Measurements from ENCODE around the gene SULT2B1.
"Not testable (repeated sequence)": the region's sequence is repeated elsewhere in the genome, so short reads cannot be mapped to it uniquely, and the experiment has no call there.

Gene SULT2B1

DNA sequence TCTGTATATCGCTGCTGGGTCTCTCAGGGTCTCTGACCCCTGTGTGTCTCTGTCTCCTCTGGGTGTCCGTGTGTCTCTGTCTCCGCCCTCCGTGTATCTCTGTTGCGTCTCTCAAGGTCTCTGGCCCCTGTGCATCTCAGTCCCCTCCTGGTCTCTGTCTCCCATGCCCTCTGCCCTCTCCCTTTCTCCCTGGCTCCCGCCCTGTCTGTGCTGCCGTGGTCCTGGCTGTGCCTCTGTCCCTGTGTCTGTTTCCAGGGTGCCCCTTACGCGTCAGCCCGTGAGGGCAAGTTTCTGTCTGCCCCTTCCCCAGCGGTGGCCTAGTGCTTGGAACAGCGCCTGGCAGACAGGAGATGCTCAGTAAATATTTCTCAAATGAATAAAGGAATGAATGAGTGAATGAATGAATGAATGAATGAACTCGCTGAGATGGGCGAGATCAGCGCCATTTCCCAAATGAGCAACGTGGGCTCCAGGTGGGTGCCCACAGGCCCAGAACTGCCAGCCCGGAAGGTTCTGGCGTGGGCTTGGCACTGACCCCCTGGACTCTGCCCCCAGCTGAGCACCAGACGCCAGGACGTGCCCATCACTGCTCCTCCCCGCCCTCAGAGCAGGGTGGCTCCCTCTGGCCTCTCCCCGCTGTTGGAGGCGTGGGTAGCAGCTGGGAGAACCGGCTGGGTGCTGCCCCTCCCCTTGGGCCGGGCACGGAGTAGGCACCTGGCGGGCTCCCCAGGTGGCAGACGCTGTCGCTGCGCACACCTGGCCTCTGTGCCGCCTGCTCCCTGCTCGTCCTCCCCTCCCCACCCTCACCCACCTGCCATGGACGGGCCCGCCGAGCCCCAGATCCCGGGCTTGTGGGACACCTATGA, at the start of gene SULT2B1:
Gene SULT2B1 (plus strand): TSS at position 736 of the 866 bp plus-strand sequence. CDS start 81 bp downstream, at position 817.
- DNase-seq (ENCODE audit: low read depth, low spot score) = no peak

DNA sequence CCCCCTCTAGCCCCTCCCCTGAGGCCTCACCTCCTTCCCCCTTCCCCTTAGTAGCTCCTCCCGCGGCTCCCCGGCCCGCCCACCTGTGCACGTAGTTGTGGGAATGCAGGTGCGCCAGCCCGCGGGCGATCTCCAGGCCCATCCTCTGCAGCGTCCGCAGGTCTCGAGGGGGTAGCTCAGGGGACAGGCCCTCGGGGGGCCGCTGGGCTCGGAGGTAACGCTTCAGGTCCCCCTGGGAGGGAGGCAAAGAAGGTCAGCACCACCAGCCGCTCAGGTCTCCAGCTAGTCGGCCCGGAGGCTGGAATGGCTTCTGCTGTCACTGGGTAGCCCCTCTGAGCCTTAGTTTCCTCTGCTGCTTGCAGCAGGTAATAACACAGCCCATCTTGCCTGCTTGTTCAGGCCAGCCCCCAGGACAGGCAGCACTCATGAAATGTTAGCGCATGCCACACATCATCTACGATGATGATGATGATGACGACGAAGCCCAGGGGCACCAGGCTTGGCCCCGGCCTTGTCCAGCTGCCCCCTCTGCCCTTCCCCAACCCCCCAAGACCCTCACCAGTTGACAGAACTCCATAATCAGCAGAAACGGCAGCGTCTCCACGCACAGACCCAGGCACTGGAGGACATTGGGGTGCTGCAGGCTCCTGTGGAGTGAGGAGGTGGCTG, 49.5 kb upstream of the SULT2B1 start:
- DNase-seq (ENCODE audit: low read depth, low spot score) = no peak

DNA sequence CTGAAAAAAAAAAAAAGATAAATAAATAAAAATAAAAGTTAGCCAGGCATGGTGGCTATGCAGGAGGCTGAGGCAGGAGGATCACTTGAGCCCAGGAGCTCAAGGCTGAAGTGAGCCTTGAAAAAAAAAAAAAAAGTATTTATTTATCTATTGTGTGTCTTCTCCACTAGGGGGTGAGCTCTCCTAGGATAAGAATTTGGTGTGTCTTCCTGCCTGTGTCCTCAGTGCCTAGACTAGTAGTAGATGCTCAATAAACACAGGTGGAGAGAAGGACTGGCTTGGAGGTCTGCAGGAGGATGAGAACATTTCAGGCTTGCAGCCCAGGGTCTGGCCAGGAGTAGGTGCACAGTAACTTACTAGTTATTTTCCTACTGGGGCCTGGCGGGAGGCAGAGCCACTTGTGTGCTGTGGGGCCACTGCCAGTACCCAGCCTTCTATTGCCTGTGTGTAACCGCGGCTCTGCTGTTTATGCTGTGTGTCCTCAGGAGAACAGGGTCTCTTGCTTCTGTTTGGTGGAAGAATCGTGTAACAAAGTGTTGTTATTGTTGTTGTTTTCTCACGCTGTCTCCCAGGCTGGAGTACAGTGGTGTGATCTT, 45.7 kb upstream of the SULT2B1 start:
- DNase-seq (ENCODE audit: low read depth, low spot score) = no peak

DNA sequence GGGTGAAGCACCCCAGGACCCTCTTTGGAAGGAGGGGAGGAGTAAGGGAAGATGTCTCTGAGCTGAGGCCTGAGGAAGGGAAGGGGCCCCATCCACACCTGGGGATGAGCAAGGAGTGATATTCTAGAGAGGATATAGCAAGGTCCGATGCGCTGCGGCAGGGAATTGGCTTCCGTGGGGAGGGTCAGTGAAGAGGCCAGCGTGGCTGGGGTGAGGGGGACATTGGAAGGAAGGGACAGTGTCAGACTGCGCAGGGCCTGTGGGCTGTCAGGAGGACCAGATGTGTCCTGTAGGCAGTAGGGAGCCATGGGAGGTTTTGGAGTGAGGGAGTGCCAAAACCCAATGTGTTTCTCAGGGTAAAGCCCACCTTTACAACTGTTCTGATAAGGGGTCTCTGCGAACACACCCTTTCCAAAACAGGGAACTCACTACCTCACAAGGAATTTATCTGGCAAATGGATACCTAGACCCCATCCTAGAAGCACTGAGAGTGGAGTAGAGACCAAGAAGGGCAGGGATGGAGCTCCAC, 44.0 kb upstream of the SULT2B1 start:
- DNase-seq (ENCODE audit: low read depth, low spot score) = no peak

DNA sequence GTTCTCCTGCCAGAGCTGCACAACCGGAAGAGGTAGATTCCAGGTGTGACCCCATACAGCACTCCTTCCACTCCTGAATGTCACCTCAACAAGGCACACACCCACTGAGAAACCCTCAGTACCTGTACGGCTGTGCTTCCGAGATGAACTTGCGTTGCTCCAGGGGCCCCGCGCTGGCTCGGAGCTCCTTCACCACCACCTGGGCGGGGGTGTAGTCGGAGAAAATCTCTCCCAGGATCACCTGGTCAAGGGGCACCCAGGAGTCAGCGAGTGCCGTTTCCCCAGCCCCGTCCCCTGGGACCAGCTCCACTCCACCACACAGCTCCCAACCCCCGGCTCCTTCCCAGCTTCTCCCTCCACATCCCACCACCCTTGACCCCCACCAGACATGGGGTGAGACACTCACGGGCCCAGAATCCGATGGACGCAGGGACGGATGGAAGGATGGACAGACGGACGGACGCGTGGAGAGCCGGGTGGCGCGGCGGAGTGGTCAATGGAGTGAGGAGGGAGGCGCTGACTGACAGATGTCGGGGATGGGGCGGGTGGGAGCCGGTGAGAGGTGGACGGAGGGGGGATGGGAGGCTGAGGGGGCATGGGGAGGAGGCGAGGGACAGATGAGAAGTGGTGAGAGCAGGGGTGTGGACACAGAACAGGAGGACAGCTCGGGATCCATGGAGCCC, 43.1 kb upstream of the SULT2B1 start:
- DNase-seq (ENCODE audit: low read depth, low spot score) = no peak

DNA sequence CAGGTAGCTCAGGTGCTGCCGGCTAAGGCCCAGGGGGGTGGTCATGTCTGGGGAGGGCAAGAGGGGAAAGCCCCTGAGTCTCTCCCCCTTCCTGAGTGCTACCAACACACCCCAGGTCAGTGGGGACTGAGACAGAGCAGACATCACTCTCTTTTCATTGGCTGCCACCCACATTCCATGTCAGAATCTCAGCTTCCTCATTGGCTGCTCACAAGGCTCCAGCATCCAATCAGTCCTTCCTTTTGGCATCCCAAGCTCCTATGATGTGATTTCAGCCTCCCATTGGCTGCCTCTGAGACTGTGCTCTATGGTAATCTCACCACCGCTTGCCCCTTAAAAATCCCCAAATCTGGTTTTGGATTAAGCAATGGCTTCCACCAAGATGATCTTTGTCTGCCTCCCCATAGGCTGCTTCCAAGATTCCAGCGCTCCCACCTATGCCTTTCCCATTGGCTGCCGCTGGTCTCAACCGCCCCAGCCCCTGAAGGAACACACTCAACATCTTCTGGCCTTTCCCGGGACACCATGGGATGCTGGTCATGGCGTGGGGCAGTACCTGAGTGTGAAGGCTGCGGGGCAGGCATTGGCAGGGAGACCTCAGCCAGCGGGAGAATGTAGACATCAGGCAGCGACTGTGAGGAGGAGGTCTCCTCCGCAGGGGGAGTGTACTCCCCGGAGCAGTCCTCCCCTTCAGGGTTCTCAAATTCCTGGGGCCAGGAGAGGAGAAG, 42.3 kb upstream of the SULT2B1 start:
- no peak for DNase-seq (ENCODE audit: low read depth, low spot score)

DNA sequence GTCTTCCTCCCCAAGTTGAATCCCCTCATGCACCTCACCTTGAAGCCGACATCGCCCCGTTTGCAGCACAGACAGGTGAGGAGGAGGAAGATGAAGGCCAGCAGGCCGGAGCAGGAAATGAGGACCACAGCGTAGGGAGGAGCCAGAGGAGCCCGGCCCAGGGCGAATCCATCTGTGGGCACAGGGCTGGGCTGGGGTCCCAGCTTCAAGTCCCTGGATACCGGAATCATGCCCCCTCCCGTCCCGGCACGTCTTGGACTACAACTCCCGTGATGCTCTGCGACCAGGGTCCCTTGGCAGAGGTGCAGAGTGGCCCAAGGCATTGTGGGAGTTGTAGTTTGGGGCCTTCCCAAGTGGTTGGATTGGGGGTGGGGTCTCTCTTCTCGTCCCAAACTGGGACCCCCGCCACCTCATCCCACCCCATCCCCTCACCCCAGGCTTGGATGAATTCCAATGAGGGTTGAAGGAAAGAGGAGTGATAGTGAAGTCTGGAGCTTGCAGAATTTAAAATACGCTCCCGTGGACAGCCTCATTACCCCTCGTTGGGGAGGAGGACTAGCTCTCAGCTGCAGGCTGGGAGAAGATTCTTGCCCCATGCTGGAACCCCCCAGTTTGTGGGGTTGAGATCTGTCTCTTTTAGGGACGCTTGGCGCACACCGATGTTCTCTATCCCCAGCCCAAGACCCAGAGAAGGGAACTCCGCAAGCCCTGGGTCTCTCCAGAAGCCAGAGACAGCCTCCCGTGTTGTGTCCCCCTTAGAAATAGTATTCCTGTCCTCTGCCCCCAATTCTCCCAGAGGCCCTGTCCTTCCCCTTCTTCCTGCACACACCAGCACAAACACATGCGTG, 41.3 kb upstream of the SULT2B1 start:
- DNase-seq (ENCODE audit: low read depth, low spot score) = peak; percentile 68

DNA sequence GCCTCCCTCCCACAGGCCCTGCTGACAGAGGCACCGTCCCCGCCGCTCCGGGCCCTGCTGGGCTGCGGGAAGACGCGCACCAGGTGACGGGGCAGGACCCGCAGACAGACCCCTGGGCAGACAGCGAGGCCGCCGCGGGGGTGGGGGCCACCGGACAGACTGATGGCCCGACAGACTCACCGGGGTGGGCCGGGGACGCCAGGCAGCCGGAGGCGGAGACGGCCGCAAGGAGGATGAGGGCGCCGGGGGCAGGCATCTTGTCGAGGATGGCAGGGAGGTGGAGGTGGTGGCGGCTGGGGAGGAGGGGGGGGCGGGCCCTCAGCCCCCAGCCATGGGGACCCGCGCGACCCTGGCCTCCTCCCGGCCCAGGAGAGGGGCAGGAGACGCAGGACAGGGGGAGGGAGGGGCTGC, 40.6 kb upstream of the SULT2B1 start:
- no peak for DNase-seq (ENCODE audit: low read depth, low spot score)

DNA sequence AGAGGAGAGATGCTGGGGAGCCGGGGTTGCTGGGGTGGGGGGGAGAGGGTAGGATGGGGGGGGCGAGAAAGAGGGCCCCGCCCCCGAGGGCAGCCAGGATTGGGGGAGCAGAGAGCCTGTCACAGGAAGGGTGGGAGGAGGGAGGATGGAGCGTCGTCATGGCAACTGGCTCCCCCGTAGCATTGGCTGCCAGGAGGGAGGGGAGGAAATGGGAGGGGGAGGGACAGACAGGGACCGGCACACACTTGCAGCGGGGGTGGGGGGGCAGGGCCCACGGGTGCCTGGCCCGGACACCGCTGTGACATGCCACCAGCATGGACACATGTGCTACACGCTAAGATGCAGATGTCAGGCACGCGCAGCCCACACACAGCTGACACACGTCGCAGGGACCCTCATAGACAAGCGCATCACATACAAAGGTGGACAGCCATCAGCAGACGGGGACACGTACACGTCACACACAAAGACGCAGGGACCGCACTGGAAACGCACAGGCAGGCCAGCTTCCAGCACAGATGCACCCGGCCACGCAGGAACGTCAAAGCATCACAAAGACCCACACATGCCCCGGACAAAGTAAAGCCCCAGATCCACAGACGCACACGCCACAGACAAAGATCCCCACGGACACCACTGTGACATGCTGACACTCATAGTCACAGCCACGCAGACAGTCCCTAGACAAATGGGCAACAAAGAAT, 40.0 kb upstream of the SULT2B1 start, which contains the start of gene LMTK3:
Gene LMTK3 (minus strand): TSS at position 36 of the 704 bp plus-strand sequence. CDS start 259 bp downstream, outside the sequence.
- DNase-seq (ENCODE audit: low read depth, low spot score) = peak; percentile 44

DNA sequence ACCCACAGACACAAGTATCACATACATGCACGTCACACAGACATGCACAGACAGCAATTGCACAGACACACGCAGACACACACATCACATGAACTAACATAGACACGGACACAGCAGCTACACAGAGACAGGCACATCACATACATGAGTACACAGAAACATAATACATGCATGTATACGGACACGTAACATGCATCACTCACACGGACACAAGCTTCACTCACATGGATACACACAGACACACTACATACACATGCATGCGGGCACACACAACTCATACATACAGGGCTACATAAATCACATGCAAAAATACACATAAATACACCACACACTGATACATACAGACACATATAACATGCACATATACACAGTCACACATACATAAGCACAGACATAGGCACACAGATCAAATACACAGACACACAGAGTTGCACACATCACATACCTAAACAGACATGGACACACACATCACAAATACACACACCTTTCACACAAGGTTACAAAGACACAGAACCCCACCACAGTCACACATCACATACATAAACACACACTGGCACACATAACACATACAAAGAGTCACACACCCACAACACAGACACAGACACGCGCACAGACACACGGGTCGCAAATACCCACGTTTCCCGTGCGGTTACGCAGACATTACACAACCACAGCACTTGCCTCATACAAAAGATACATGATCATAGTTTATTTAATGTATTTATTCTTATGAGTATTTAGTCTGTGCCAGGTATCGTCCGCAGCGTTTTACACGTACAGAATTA, 39.3 kb upstream of the SULT2B1 start:
- no peak for DNase-seq (ENCODE audit: low read depth, low spot score)

DNA sequence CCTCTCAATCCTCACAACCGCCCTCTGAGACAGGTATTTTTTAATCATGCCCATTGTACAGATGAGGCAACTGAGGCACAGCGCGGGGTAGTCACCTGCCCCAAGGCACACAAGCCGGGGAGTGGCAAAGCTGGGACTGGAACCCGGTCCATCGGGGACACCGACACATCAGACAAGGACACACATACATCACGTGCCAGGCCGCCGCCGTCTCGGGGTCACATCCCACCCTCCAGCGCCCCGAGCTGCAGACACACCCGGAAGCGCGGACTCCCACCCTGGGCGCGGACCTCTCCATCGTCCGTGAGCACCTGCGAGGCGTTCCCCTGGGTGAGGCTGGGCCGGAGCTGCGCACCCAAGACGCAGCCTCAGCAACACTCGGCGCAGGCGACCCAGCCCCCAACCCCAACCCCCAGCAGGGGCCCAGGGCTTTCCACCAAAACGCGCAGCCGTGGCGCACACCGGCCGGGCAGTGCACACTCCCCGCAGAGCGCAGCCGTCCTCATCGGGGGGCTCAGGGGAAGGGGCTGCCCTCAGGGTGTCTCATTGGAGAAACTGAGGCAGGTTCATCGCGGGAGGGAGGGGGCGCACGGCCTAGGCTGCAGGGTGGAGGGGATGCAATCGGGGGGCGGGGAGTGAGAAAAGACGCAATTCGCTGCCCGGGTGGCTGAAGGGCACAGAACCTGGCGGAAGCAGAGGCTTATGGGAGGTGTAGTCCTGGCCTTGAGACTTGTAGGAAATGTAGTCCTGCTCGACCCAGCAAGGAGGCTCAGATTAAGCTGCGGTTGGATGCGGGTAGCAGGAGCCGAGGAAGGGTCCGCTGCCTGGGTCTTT, 38.5 kb upstream of the SULT2B1 start:
- DNase-seq (ENCODE audit: low read depth, low spot score) = peak; percentile 50

DNA sequence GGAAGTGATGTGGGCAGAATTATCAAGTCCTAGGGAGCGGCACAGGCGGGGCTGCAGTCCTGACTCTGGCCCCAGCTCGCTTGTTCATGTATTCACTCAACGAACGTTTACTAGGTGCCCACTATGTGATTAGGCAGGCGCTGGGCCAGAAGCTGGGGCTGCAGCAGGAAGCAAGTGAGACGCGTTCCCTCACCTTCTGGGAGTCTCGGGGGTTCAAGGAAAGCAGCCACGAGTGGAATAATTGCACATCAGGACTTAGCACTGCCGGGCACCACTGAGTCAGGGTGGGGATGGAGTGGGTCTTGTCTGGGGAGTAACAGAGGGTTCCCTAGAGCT, 37.9 kb upstream of the SULT2B1 start:
- DNase-seq (ENCODE audit: low read depth, low spot score) = no peak

DNA sequence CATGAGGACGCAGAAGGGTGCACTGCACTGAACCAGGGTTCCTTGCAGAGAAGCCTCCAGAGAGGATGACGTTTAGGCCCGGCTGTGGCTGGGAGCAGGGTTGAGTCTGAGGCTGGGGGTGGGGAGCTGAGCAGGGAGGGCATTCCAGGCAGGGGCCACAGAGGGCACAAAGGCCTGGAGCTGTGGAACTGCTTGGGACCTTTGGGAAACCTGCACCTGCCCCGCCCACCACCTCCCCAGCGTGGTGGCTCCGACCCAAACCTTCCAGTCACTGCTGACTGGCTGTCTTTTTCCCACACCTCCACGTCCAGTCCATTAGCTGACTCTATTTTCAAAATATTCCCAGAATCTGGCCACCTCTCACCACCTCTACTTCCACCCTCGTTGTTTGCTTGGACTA, 35.4 kb upstream of the SULT2B1 start:
- no peak for DNase-seq (ENCODE audit: low read depth, low spot score)

DNA sequence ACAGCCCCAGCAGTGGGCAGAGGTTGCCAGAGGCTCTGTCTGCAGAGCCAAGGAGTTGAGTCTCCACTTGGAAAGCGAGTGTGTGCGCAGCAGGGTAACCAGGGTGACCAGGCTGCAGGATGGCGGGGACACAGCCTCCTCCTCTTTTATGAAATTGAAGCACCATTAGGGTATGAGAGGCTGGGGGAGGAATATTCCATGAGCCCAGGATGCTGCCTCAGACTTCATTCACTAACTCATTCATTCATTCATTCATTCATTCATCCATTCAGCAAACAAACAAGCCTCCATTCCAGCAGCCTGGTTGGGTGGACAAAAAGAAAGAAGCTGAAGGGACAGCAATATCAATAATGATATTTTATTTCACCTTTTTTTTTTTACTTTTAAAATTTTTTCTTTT, 33.8 kb upstream of the SULT2B1 start:
- DNase-seq (ENCODE audit: low read depth, low spot score) = no peak

DNA sequence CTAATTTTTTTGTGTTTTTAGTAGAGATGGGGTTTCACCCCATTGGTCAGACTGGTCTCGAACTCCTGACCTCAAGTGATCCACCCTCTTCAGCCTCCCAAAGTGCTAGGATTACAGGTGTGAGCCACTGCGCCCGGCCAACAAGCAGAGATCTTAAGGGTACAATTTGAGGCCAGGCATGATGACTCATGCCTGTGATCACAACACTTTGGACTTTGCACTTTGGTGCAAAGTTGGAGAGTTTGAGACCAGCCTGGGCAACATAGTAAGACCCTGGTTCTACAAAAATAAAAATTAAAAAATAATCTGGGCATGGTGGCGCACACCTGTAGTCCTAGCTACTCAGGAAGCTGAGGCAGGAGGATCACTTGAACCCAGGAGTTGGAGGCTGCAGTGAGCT, 32.5 kb upstream of the SULT2B1 start:
- not testable (repeated sequence) for DNase-seq (ENCODE audit: low read depth, low spot score)

DNA sequence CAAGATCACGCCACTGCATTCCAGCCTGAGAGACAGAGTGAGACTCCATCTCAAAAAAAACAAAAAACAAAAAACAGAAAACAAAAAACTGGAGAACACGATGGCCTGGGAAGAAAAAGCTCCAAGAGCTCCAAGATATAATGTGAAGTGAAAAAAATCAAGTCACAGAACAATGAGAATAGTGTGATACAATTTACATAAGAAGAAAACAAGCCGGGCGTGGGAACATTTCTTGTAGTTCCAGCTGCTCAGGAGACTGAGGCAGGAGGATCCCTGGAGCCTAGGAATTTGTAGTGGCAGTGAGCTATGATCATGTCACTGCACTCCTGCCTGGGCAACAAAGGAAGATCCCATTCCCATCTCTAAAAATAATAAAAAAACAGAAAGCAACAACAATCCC, 31.8 kb upstream of the SULT2B1 start:
- no peak for DNase-seq (ENCODE audit: low read depth, low spot score)

DNA sequence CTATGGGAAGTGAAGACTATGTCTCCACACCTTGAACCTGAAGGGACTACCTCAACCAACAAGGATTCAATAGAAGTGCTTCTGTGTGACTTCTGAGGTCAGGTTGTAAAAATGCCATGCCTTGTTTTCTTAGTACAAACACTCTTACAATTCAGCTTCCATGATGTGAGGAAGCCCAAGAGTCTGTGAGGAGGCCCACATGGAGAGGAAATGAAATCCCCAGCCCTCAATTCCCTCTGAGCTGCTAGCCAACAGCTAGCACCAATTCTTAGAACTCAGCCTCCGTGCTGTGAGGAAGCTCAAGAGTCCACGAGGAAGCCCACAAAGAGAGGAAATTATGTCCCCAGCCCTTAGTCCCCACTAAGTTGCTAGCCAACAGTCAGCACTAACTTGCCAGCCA, 27.8 kb upstream of the SULT2B1 start:
- DNase-seq (ENCODE audit: low read depth, low spot score) = no peak

DNA sequence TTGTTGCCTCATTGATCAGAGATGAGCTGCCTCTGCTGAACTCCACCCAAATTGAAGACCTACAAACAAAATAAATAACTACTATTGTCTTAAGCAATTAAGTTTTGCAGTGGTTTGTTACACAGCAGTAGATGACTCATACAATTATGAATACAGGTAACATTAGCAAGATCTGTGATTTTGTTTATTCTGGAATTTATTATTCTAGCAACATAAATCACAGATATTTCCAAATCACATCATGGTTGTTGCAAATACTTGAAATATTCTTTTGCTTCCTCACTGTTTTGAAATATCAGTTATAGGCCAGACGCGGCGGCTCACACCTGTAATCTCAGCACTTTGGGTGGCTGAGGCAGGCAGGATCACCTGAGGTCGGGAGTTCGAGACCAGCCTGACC, 27.2 kb upstream of the SULT2B1 start:
- DNase-seq (ENCODE audit: low read depth, low spot score) = no peak
